Progenitor cell of endocrine pancreas (in vitro differentiated cells): Measurements from ENCODE around the gene FBN1. TPM values are rescaled to one million over a fixed set of nuclear protein-coding genes. Genes with fewer than 3 reads are reported as not detected.

Experiments
- DNase-seq: peaks from one replicate; pipeline ENCODE4 v3.0.0; 2021; ENCODE audit warnings: low spot score; ENCODE audit not compliant: unreplicated experiment
- H3K27ac Mint-ChIP-seq: 2 replicates; pipeline ENCODE4 v1.8.0; 2021; ENCODE audit warnings: mild to moderate bottlenecking, moderate library complexity, mixed read lengths
- H3K27me3 Mint-ChIP-seq: 2 replicates; pipeline ENCODE4 v1.8.0; 2021; ENCODE audit warnings: mixed read lengths
- H3K36me3 Mint-ChIP-seq: 2 replicates; pipeline ENCODE4 v1.8.0; 2022; ENCODE audit warnings: mixed read lengths; ENCODE audit not compliant: insufficient read depth
- H3K4me1 Mint-ChIP-seq: 2 replicates; pipeline ENCODE4 v1.8.0; 2021; ENCODE audit warnings: low read depth, mixed read lengths
- H3K4me3 Mint-ChIP-seq: 2 replicates; pipeline ENCODE4 v1.8.0; 2021; ENCODE audit warnings: low read depth, mild to moderate bottlenecking, moderate library complexity, mixed read lengths
- H3K9me3 Mint-ChIP-seq: 2 replicates; pipeline ENCODE4 v1.8.0; 2021; ENCODE audit warnings: low read depth, mixed read lengths
- total RNA-seq: library from RNA; stranded (reverse); gene quantifications from 2 replicates; pipeline ENCODE4 v1.2.1, GENCODE V29; 2021
- TF ChIP-seq, protein P1 (sequence below): fragments of 200-600 bp; sonication (generic); IDR thresholded peaks from one replicate; pipeline ENCODE4 v1.5.0; 2021; ENCODE audit warnings: antibody characterized with exemption, mild to moderate bottlenecking; ENCODE audit not compliant: unreplicated experiment

FBN1 gene
- total RNA-seq, 1 donor from 2014 or later, result 3.3 TPM

DNA sequence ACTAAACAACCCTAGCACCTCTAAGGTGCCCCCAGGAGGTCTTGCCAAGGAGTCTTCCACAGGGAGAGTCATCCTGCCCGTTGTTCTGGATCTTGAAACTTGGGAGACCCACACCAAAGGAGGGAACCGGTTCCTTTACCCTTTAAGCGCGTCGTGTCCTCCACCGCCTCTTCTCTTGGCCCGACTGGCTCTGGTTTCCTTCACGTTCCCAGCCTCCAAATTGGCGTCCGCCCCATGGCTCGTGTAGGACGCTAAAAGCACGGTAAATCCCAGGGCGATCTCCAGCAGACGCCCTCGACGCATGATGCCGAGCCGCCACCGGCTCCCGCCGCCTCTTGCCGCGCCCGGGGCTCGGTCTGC, 1.1 kb downstream of the FBN1 start:
- H3K27me3 Mint-ChIP-seq, result peaks cover 68% of the 10 kb centered on the region
- no peaks in the 10 kb centered on the region for H3K36me3 Mint-ChIP-seq
- peak overlapping the region; percentile 73 for H3K4me3 Mint-ChIP-seq
- no peak for DNase-seq
- TF ChIP-seq, protein P1, sequence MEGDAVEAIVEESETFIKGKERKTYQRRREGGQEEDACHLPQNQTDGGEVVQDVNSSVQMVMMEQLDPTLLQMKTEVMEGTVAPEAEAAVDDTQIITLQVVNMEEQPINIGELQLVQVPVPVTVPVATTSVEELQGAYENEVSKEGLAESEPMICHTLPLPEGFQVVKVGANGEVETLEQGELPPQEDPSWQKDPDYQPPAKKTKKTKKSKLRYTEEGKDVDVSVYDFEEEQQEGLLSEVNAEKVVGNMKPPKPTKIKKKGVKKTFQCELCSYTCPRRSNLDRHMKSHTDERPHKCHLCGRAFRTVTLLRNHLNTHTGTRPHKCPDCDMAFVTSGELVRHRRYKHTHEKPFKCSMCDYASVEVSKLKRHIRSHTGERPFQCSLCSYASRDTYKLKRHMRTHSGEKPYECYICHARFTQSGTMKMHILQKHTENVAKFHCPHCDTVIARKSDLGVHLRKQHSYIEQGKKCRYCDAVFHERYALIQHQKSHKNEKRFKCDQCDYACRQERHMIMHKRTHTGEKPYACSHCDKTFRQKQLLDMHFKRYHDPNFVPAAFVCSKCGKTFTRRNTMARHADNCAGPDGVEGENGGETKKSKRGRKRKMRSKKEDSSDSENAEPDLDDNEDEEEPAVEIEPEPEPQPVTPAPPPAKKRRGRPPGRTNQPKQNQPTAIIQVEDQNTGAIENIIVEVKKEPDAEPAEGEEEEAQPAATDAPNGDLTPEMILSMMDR, result no peak
- no peak overlapping the region for H3K27ac Mint-ChIP-seq
- H3K9me3 Mint-ChIP-seq, result no peaks in the 10 kb centered on the region
- peaks cover 4% of the 10 kb centered on the region for H3K4me1 Mint-ChIP-seq

GRCh38 chr15:48643776-48644466, 1.6 kb downstream of the FBN1 start:
- H3K27ac Mint-ChIP-seq, result no peak overlapping the region
- H3K27me3 Mint-ChIP-seq, result peaks cover 68% of the 10 kb centered on the region

GRCh38 chr15:48643206-48643605, 2.3 kb downstream of the FBN1 start:
- H3K9me3 Mint-ChIP-seq, result no peaks in the 10 kb centered on the region
- DNase-seq, result no peak
- TF ChIP-seq, protein P1, result no peak
- H3K4me3 Mint-ChIP-seq, result no peak overlapping the region
- peaks cover 65% of the 10 kb centered on the region for H3K27me3 Mint-ChIP-seq
- H3K36me3 Mint-ChIP-seq, result no peaks in the 10 kb centered on the region
- peaks cover 4% of the 10 kb centered on the region for H3K4me1 Mint-ChIP-seq
- no peak overlapping the region for H3K27ac Mint-ChIP-seq

More at GRCh38 chr15:48643776-48644466, 1.6 kb downstream of the FBN1 start:
- no peak for DNase-seq
- Mint-ChIP-seq H3K9me3 (no peaks in the 10 kb centered on the region), H3K36me3 (no peaks in the 10 kb centered on the region), H3K4me3 (peak overlapping the region; percentile 73), H3K4me1 (peaks cover 4% of the 10 kb centered on the region)
- TF ChIP-seq, protein P1, result no peak

GRCh38 chr15:48642795-48643194, 2.7 kb downstream of the FBN1 start:
- Mint-ChIP-seq H3K27me3 (peaks cover 61% of the 10 kb centered on the region), H3K27ac (no peak overlapping the region), H3K9me3 (no peaks in the 10 kb centered on the region), H3K4me1 (peaks cover 4% of the 10 kb centered on the region), H3K36me3 (no peaks in the 10 kb centered on the region), H3K4me3 (no peak overlapping the region)
- TF ChIP-seq, protein P1, result no peak
- no peak for DNase-seq

- TF ChIP-seq, protein P1, result no peak
- Mint-ChIP-seq H3K27me3 (peaks cover 53% of the 10 kb centered on the region), H3K9me3 (peaks cover 4% of the 10 kb centered on the region), H3K4me1 (peaks cover 4% of the 10 kb centered on the region), H3K36me3 (no peaks in the 10 kb centered on the region), H3K4me3 (no peak overlapping the region), H3K27ac (no peak overlapping the region)
- no peak for DNase-seq
These were observed 4.1 kb downstream of the FBN1 start for GRCh38 chr15:48641416-48641815.
